IMR-90 (cell line): Measurements from ENCODE around the gene PTPN7.

Source experiments
- BHLHE40 ChIP-seq: fragments of 150-350 bp; IDR thresholded peaks from 2 replicates; pipeline ENCODE4 v1.6.1; 2016; ENCODE audit warnings: mild to moderate bottlenecking, low read depth, low read length
- CEBPB ChIP-seq: IDR thresholded peaks from 2 replicates; pipeline ENCODE4 v1.6.1; 2012; ENCODE audit warnings: low read depth, low read length, improper control_type of control experiment
- CTCF ChIP-seq: conservative IDR thresholded peaks from 2 replicates; pipeline ENCODE4 v1.5.1; 2012; ENCODE audit warnings: mild to moderate bottlenecking, low read depth, low read length, improper control_type of control experiment
- MAZ ChIP-seq: IDR thresholded peaks from 2 replicates; pipeline ENCODE4 v1.6.1; 2012; ENCODE audit warnings: low read depth, mild to moderate bottlenecking, low read length, improper control_type of control experiment, moderate library complexity, borderline replicate concordance
- MXI1 ChIP-seq: IDR thresholded peaks from 2 replicates; pipeline ENCODE4 v1.6.1; 2012; ENCODE audit warnings: low read depth, mild to moderate bottlenecking, low read length, moderate library complexity, borderline replicate concordance
- POLR2A ChIP-seq: IDR thresholded peaks from 2 replicates; pipeline ENCODE4 v1.6.1; 2012; ENCODE audit warnings: mild to moderate bottlenecking, low read depth, low read length
- RCOR1 ChIP-seq: IDR thresholded peaks from 2 replicates; pipeline ENCODE4 v1.6.1; 2012; ENCODE audit warnings: mild to moderate bottlenecking, low read length, improper control_type of control experiment; ENCODE audit not compliant: insufficient replicate concordance
- RFX5 ChIP-seq: IDR thresholded peaks from 2 replicates; pipeline ENCODE4 v1.8.0; 2012; ENCODE audit warnings: low read depth, mild to moderate bottlenecking, low read length, moderate library complexity
- SMC3 ChIP-seq: fragments of 150-350 bp; IDR thresholded peaks from 2 replicates; pipeline ENCODE4 v1.6.1; 2016; ENCODE audit warnings: low read depth, mild to moderate bottlenecking, antibody characterized with exemption, low read length, moderate library complexity
- USF2 ChIP-seq: fragments of 150-350 bp; IDR thresholded peaks from 2 replicates; pipeline ENCODE4 v1.6.1; 2017; ENCODE audit warnings: mild to moderate bottlenecking, antibody characterized with exemption, low read length, low read depth

DNA sequence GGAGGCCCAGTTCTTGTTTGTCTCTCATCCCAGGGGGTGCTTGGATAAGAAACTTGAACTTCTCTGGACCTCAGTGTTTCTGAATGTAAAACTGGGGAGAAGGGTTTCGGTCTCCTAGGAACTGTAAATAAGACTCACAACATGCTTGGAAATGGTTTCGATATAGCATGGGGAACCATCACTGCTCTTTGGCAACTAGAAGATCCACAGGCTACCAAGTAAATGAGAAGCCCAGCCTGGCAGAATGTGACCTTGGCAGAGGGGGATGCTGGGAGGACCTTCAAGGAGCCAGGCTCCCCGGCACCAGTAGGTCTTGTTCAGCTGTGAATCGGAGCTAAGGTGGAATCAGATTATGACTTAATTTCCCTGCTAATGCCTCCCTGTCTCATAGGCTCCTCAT, 19.6 kb downstream of the PTPN7 start:
- no peak for TF ChIP-seq CTCF
- TF ChIP-seq SMC3, result no peak
- no peak for TF ChIP-seq USF2
- no peak for TF ChIP-seq POLR2A
- no peak for TF ChIP-seq BHLHE40
- no peak for TF ChIP-seq CEBPB
- TF ChIP-seq RFX5, result no peak
- no peak for TF ChIP-seq MXI1
- TF ChIP-seq RCOR1, result no peak
- TF ChIP-seq MAZ, result no peak
